ENCODE results near the gene CNTNAP1.

CNTNAP1 gene

GRCh38 chr17:42670789-42671657 is 11.3 kb upstream of the CNTNAP1 start:
- DNase-seq (ENCODE audit: low read depth, low spot score): peak; percentile 37

GRCh38 chr17:42672038-42672437 is 10.3 kb upstream of the CNTNAP1 start:
- DNase-seq (ENCODE audit: low read depth, low spot score): peak; percentile 45

GRCh38 chr17:42673266-42673884 is 9.0 kb upstream of the CNTNAP1 start:
- DNase-seq (ENCODE audit: low read depth, low spot score): no peak

GRCh38 chr17:42673885-42674754 is 8.2 kb upstream of the CNTNAP1 start:
- peak; percentile 47 for DNase-seq (ENCODE audit: low read depth, low spot score)

- peak; percentile 58 for DNase-seq (ENCODE audit: low read depth, low spot score)
Measured at GRCh38 chr17:42674755-42675347, 7.5 kb upstream of the CNTNAP1 start.

GRCh38 chr17:42675348-42675964 is 6.9 kb upstream of the CNTNAP1 start:
- DNase-seq (ENCODE audit: low read depth, low spot score): no peak

GRCh38 chr17:42675965-42676423 is 6.3 kb upstream of the CNTNAP1 start:
- DNase-seq (ENCODE audit: low read depth, low spot score): peak; percentile 79

GRCh38 chr17:42676424-42677011 is 5.8 kb upstream of the CNTNAP1 start, which contains the start of gene PLEKHH3:
TSS of gene PLEKHH3 (minus strand) at chr17:42676994. CDS start at chr17:42676563, 431 bp downstream.
- peak; percentile 56 for DNase-seq (ENCODE audit: low read depth, low spot score)

- peak; percentile 99 for DNase-seq (ENCODE audit: low read depth, low spot score)
Measured at GRCh38 chr17:42677012-42677857, 5.1 kb upstream of the CNTNAP1 start.

GRCh38 chr17:42677921-42678781 is 4.2 kb upstream of the CNTNAP1 start:
- peak; percentile 96 for DNase-seq (ENCODE audit: low read depth, low spot score)

- DNase-seq (ENCODE audit: low read depth, low spot score): peak; percentile 49
Measured at GRCh38 chr17:42678951-42679491, 3.3 kb upstream of the CNTNAP1 start.

GRCh38 chr17:42679492-42680330 is 2.6 kb upstream of the CNTNAP1 start:
- DNase-seq (ENCODE audit: low read depth, low spot score): peak; percentile 94

- DNase-seq (ENCODE audit: low read depth, low spot score): peak; percentile 34
Measured at GRCh38 chr17:42680331-42680808, 2.0 kb upstream of the CNTNAP1 start.

- peak; percentile 74 for DNase-seq (ENCODE audit: low read depth, low spot score)
Measured at GRCh38 chr17:42682722-42683403, 532 bp downstream of the CNTNAP1 start.

GRCh38 chr17:42683407-42684034 is 1.2 kb downstream of the CNTNAP1 start:
- no peak for DNase-seq (ENCODE audit: low read depth, low spot score)

- no peak for DNase-seq (ENCODE audit: low read depth, low spot score)
Measured at GRCh38 chr17:42684929-42685556, 2.7 kb downstream of the CNTNAP1 start.

Measured in ELF-1 (cell line).